ENCODE data around the gene XPOT. TPM values are rescaled to one million over a fixed set of nuclear protein-coding genes. Genes with fewer than 3 reads are reported as not detected.
A peak's percentile ranks its signal among the peaks of the same experiment; 100 is the strongest.

The XPOT gene
- total RNA-seq, 1 donor from 2014 or later: 27.9 TPM

GRCh38 chr12:64456119-64456518, 51.9 kb downstream of the XPOT start:
- DNase-seq: no peak
- intact Hi-C loops (cut with DNase I): no loop called here

GRCh38 chr12:64457032-64457431, 52.8 kb downstream of the XPOT start:
- ATAC-seq (ENCODE audit: poor library complexity) (no peak), DNase-seq (no peak)
- intact Hi-C loops (cut with DNase I): no loop called here

More at GRCh38 chr12:64456119-64456518, 51.9 kb downstream of the XPOT start:
- no peak for ATAC-seq (ENCODE audit: poor library complexity)

- ATAC-seq (ENCODE audit: poor library complexity) (no peak), DNase-seq (no peak)
- intact Hi-C loops (cut with DNase I): no loop called here
Measured at GRCh38 chr12:64457466-64457865, 53.3 kb downstream of the XPOT start.

GRCh38 chr12:64457923-64458322, 53.7 kb downstream of the XPOT start:
- intact Hi-C loops (cut with DNase I): no loop called here
- DNase-seq (no peak), ATAC-seq (ENCODE audit: poor library complexity) (no peak)

- ATAC-seq (ENCODE audit: poor library complexity) (no peak), DNase-seq (no peak)
- intact Hi-C loops (cut with DNase I): no loop called here
Measured at GRCh38 chr12:64459394-64459891, 55.3 kb downstream of the XPOT start.

GRCh38 chr12:64461634-64462414, 57.6 kb downstream of the XPOT start:
- ATAC-seq (ENCODE audit: poor library complexity) (no peak), DNase-seq (no peak)
- intact Hi-C loops (cut with DNase I): no loop called here

GRCh38 chr12:64466178-64466577, 62.0 kb downstream of the XPOT start:
- no peak for ATAC-seq (ENCODE audit: poor library complexity)
- intact Hi-C loops (cut with DNase I): no loop called here

GRCh38 chr12:64468966-64469365, 64.8 kb downstream of the XPOT start:
- intact Hi-C loops (cut with DNase I): no loop called here
- ATAC-seq (ENCODE audit: poor library complexity) (no peak), DNase-seq (no peak)

More at GRCh38 chr12:64466178-64466577, 62.0 kb downstream of the XPOT start:
- no peak for DNase-seq

GRCh38 chr12:64469455-64470142, 65.4 kb downstream of the XPOT start:
- intact Hi-C loops (cut with DNase I): no loop called here
- ATAC-seq (ENCODE audit: poor library complexity): peak; percentile 81
- DNase-seq: no peak

- peak; percentile 72 for ATAC-seq (ENCODE audit: poor library complexity)
- no peak for DNase-seq
- intact Hi-C loops (cut with DNase I): no loop called here
Measured at GRCh38 chr12:64470495-64470894, 66.3 kb downstream of the XPOT start.

- intact Hi-C loops (cut with DNase I): no loop called here
- ATAC-seq (ENCODE audit: poor library complexity) (no peak), DNase-seq (no peak)
Measured at GRCh38 chr12:64473176-64473575, 69.0 kb downstream of the XPOT start.

GRCh38 chr12:64475518-64475917, 71.3 kb downstream of the XPOT start:
- intact Hi-C loops (cut with DNase I): no loop called here
- no peak for ATAC-seq (ENCODE audit: poor library complexity)
- no peak for DNase-seq

GRCh38 chr12:64476844-64477243, 72.7 kb downstream of the XPOT start:
- intact Hi-C loops (cut with DNase I): no loop called here
- DNase-seq (no peak), ATAC-seq (ENCODE audit: poor library complexity) (no peak)

GRCh38 chr12:64478661-64479060, 74.5 kb downstream of the XPOT start:
- intact Hi-C loops (cut with DNase I): no loop called here
- no peak for ATAC-seq (ENCODE audit: poor library complexity)

GRCh38 chr12:64480148-64480547, 76.0 kb downstream of the XPOT start:
- ATAC-seq (ENCODE audit: poor library complexity): no peak
- no peak for DNase-seq
- intact Hi-C loops (cut with DNase I): loop anchor here (10.0 kb wide), 1 partner anchor 55 kb away; no protein-coding TSS in a partner anchor

More at GRCh38 chr12:64478661-64479060, 74.5 kb downstream of the XPOT start:
- no peak for DNase-seq

- intact Hi-C loops (cut with DNase I): loop anchor here (10.0 kb wide), 1 partner anchor 62 kb away; no protein-coding TSS in a partner anchor
- no peak for DNase-seq
Measured at GRCh38 chr12:64486657-64487056, 82.5 kb downstream of the XPOT start.

GRCh38 chr12:64491718-64492117, 87.5 kb downstream of the XPOT start:
- ATAC-seq (ENCODE audit: poor library complexity) (no peak), DNase-seq (no peak)
- intact Hi-C loops (cut with DNase I): no loop called here

More at GRCh38 chr12:64486657-64487056, 82.5 kb downstream of the XPOT start:
- ATAC-seq (ENCODE audit: poor library complexity): no peak

GRCh38 chr12:64493513-64493912, 89.3 kb downstream of the XPOT start:
- no peak for ATAC-seq (ENCODE audit: poor library complexity)
- intact Hi-C loops (cut with DNase I): no loop called here
- DNase-seq: no peak

GRCh38 chr12:64494998-64495729, 91.0 kb downstream of the XPOT start:
- no peak for DNase-seq
- ATAC-seq (ENCODE audit: poor library complexity): no peak
- intact Hi-C loops (cut with DNase I): no loop called here

Data from Right ventricle myocardium superior (tissue), 1 donor.